GM18861 (cell line): ENCODE data around the gene CTTN.

Experiments
- ATAC-seq: cut with Tn5 transposase; IDR thresholded peaks from one replicate; pipeline ENCODE4 v1.9.1; 2021; ENCODE audit not compliant: unreplicated experiment

The CTTN gene

GRCh38 chr11:70424765-70425344 is 26.5 kb downstream of the CTTN start:
- ATAC-seq, result no peak

GRCh38 chr11:70427436-70427835 is 29.1 kb downstream of the CTTN start:
- no peak for ATAC-seq

GRCh38 chr11:70428701-70429427 is 30.5 kb downstream of the CTTN start:
- ATAC-seq, result no peak

GRCh38 chr11:70429428-70429705 is 31.0 kb downstream of the CTTN start:
- no peak for ATAC-seq

GRCh38 chr11:70429724-70430521 is 31.6 kb downstream of the CTTN start:
- ATAC-seq, result no peak

- no peak for ATAC-seq
Observed at GRCh38 chr11:70430671-70431574, 32.6 kb downstream of the CTTN start.

- ATAC-seq, result no peak
Observed at GRCh38 chr11:70431611-70432010, 33.3 kb downstream of the CTTN start.

GRCh38 chr11:70432065-70432464 is 33.7 kb downstream of the CTTN start:
- ATAC-seq, result no peak

- ATAC-seq, result no peak
Observed at GRCh38 chr11:70432580-70432979, 34.3 kb downstream of the CTTN start.

- no peak for ATAC-seq
Observed at GRCh38 chr11:70433038-70433437, 34.7 kb downstream of the CTTN start.

GRCh38 chr11:70433526-70433925 is 35.2 kb downstream of the CTTN start:
- ATAC-seq, result no peak

- no peak for ATAC-seq
Observed at GRCh38 chr11:70433966-70434812, 35.9 kb downstream of the CTTN start.

GRCh38 chr11:70434813-70435278 is 36.5 kb downstream of the CTTN start:
- ATAC-seq, result no peak

- no peak for ATAC-seq
Observed at GRCh38 chr11:70435361-70435760, 37.0 kb downstream of the CTTN start.

GRCh38 chr11:70435765-70436500 is 37.6 kb downstream of the CTTN start:
- no peak for ATAC-seq

- no peak for ATAC-seq
Observed at GRCh38 chr11:70436501-70436860, 38.2 kb downstream of the CTTN start.

- ATAC-seq, result no peak
Observed at GRCh38 chr11:70437111-70437784, 38.9 kb downstream of the CTTN start.

GRCh38 chr11:70440206-70440605 is 41.9 kb downstream of the CTTN start:
- ATAC-seq, result no peak

- ATAC-seq, result no peak
Observed at GRCh38 chr11:70443773-70444030, 45.4 kb downstream of the CTTN start.
